Aorta (tissue), 5 donors: ENCODE measurements around the gene WDFY3. TPM values are rescaled to one million over a fixed set of nuclear protein-coding genes. Genes with fewer than 3 reads are reported as not detected.

Experiments used
- ATAC-seq: fragments of 200-7000 bp; cut with Tn5 transposase; one replicate; pipeline ENCODE4 v1.9.1; 2022; ENCODE audit warnings: moderate library complexity; ENCODE audit not compliant: low FRiP score
- DNase-seq, 2 donors: peaks; one replicate each; pipeline ENCODE4 v3.0.0-alpha.2; 2020
- H3K27ac ChIP-seq, 2 donors: one replicate each; pipeline ENCODE4 v1.5.1; 2013; ENCODE audit warnings: low read length in 2 of 2, mild to moderate bottlenecking in 2 of 2, moderate library complexity in 2 of 2, control low read depth in 1 of 2, inconsistent platforms in 1 of 2, low read depth in 1 of 2
- H3K27me3 ChIP-seq, 2 donors: one replicate each; pipeline ENCODE4 v1.6.1; 2013; ENCODE audit warnings: control low read depth in 1 of 2, low read length in 1 of 2, mild to moderate bottlenecking in 1 of 2, moderate library complexity in 1 of 2; ENCODE audit not compliant: insufficient read depth in 2 of 2, control insufficient read depth in 1 of 2
- H3K36me3 ChIP-seq, 2 donors: one replicate each; pipeline ENCODE4 v1.6.1; 2013; ENCODE audit warnings: control low read depth in 1 of 2, low read length in 1 of 2, mild to moderate bottlenecking in 1 of 2; ENCODE audit not compliant: insufficient read depth in 2 of 2, control insufficient read depth in 1 of 2
- H3K4me1 ChIP-seq, 2 donors: one replicate each; pipeline ENCODE4 v1.6.1; 2013; ENCODE audit warnings: low read length in 2 of 2, control low read depth in 1 of 2, mild to moderate bottlenecking in 1 of 2, moderate library complexity in 1 of 2; ENCODE audit not compliant: insufficient read depth in 2 of 2, control insufficient read depth in 1 of 2
- H3K4me3 ChIP-seq, 2 donors: one replicate each; pipeline ENCODE4 v1.5.1; 2013; ENCODE audit warnings: low read length in 2 of 2, control low read depth in 1 of 2, mild to moderate bottlenecking in 1 of 2
- H3K9me3 ChIP-seq: one replicate; pipeline ENCODE4 v1.6.1; 2013; ENCODE audit warnings: mild to moderate bottlenecking, low read length; ENCODE audit not compliant: control insufficient read depth
- WGBS, 2 donors: extraction: QIAGEN DNeasy Blood & Tissue Kit; methylation state at CpG; one replicate each; pipeline ENCODE4 v1.1.7; 2013; 5-methylcytosine and 5-hydroxymethylcytosine counted together
- intact Hi-C, 2 donors: fragments of 100-400 bp; cut with DNase I; formaldehyde crosslinking; loops; one replicate each; pipeline versions ENCODE4 v1.14.2 to v1.15.0; 2022
- polyA plus RNA-seq, 2 donors: library from polyadenylated mRNA; stranded (reverse); fragments of 200-250 nt; gene quantifications; one replicate each; pipeline ENCODE4 v1.2.3, GENCODE V29; 2013
- total RNA-seq, 2 donors: library from RNA; stranded (reverse); fragmentation: NEBNext Ultra II Directional; extraction: Animal tissue kit (Norgen Biotek cat#: 25700); gene quantifications; one replicate each; pipeline ENCODE4 v1.2.1, GENCODE V29; 2021
- donor health status: healthy with polysubstance abuse.
- donor health status: Bipolar disorder and iron deficiency.
- donor health status: DM: no; HTN: no; CAD: no.
- donor health status: DM: no; HTN: no; CAD: no.
- donor health status: DM: yes; HTN: yes; CAD: no.

WDFY3 gene
- total and polyA plus RNA-seq, 4 donors, result 3.4 to 177 (median 69.5) TPM

DNA sequence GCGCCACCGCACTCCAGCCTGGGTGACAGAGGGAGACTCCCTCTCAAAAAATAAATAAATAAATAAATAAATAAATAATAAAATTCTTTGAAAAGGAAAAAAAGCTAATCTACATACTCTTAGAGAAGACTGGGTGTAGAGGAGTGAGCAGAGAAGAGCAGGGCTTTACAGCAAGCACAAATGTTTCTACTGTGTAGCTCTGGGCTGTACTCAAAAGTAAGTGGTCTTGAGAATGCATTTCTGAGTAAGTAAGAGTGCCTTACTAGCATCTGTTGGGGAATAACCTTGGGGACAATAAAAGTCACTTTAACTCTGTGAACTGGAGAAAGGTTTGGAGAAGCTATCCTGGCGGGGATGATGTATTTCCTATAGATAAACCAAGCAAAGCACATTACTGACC lies 185.8 kb downstream of the WDFY3 start:
- no peak overlapping the region for H3K4me3 ChIP-seq
- H3K27me3 ChIP-seq, result no peaks in the 10 kb centered on the region
- H3K36me3 ChIP-seq, result peaks cover 9 to 15% of the 10 kb centered on the region in 2 donors
- DNase-seq, result no peak
- no peaks in the 10 kb centered on the region for H3K4me1 ChIP-seq
- intact Hi-C loops, result no loop called here
- H3K27ac ChIP-seq, result no peak overlapping the region
- H3K9me3 ChIP-seq, result no peaks in the 10 kb centered on the region
- ATAC-seq, result no peak
- WGBS, 2 donors, result 95 to 97% methylated on average over 3 of the region's 3 CpGs

DNA sequence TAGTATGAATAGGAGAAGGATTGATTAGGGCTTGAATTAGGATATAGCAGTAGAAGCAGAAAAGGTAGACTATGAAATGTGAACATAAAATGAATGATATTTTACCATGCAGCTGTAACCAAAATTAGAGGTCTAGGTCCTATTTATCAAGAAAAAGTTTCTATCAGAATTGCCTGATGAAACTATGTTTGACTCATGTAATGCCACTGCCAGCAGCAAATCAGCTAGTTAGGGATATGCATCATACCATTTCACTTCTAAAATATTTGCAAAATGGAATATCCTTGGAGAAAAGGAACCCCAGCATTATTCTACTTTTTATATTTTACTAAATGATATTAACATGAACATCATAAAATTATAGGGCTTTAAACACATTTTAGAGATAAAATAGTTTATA lies 188.4 kb downstream of the WDFY3 start:
- DNase-seq (no peak), ATAC-seq (no peak)
- Histone ChIP-seq H3K4me1 (no peaks in the 10 kb centered on the region), H3K36me3 (peaks cover 4 to 6% of the 10 kb centered on the region in 2 donors), H3K27me3 (no peaks in the 10 kb centered on the region), H3K9me3 (no peaks in the 10 kb centered on the region), H3K27ac (no peak overlapping the region), H3K4me3 (no peak overlapping the region)
- intact Hi-C loops, result no loop called here

DNA sequence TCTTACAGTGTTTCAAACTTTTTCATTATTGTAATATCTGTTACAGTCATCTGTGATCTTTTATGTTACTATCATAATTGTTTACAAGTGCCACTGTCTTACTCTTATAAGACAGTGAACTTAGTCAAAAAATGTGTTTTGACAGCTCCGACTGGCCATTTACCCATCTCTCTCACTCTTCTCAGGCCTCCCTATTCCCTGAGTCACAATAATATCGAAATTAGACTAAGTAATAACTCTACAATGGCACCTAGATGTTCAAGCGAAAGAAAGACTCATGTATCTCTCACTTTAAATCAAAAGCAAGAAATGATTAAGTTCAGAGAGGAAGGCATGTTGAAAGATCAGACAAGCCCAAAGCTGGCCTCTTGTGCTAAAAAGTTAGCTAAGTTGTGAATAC lies 199.3 kb downstream of the WDFY3 start:
- H3K27me3 ChIP-seq, result no peaks in the 10 kb centered on the region
- no peak overlapping the region for H3K4me3 ChIP-seq
- ATAC-seq (no peak), DNase-seq (no peak)
- H3K4me1 ChIP-seq, result no peaks in the 10 kb centered on the region
- no peaks in the 10 kb centered on the region for H3K9me3 ChIP-seq
- 93 to 94% methylated on average over 3 of the region's 3 CpGs for WGBS, 2 donors
- intact Hi-C loops, result no loop called here
- H3K27ac ChIP-seq, result no peak overlapping the region
- H3K36me3 ChIP-seq, result no peaks in the 10 kb centered on the region

DNA sequence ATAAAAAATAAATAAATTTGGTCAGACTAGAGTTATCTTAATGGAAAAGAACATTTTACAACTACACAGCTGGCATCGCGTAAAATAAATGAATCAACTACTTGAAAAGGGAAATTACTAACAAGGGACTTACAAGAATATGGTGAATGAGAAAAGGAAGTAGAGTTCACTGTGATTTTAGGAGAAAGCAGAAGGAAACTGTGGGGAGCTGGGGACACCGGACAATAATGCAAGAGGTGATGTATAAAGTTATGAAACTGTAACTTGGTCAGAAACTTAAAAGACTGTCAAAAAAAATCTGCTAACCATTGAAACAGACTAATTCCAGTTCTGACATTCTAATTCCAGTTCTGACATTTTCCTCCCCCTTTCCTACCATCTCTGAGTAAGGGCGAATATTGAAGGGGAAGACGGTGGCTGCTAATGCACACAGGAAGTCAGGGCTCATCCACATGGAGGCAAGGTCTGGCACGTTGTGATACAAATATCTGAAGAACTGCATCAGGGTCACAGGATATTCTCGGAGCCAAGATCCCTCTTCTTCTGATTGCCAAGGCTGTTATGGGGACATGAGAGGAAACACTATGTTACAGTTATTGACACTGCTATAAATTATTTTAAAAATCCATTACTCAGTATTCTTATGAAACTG lies 213.0 kb downstream of the WDFY3 start:
- Histone ChIP-seq H3K27me3 (no peaks in the 10 kb centered on the region), H3K9me3 (no peaks in the 10 kb centered on the region), H3K4me3 (no peak overlapping the region), H3K36me3 (peaks cover 9 to 10% of the 10 kb centered on the region in 2 donors), H3K27ac (no peak overlapping the region), H3K4me1 (no peaks in the 10 kb centered on the region)
- 72 to 79% methylated on average over 7 of the region's 7 CpGs for WGBS, 2 donors
- ATAC-seq (no peak), DNase-seq (no peak)
- intact Hi-C loops, result loop anchor here in 1 of 2 donors (5.0 kb wide), 1 partner anchor 49 kb away; no protein-coding TSS in a partner anchor

DNA sequence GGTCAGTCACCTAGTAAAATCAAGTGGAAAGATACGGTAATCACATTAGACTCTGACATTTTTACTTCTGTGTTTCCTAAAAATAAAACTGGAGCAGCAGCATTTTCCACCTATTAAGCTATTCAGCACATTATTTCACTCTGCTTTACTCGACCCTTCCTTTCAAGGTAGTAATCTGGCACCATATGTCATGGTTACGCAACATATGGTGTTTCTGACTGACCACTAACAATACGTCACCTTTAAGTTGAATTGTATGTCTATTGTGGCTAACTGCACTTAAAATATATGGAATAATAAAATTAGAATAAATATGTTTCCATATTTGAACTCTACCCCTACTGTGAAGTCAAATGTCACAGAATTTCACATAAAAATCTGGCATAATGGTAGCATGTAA lies 214.8 kb downstream of the WDFY3 start:
- Histone ChIP-seq H3K9me3 (no peaks in the 10 kb centered on the region), H3K36me3 (peaks cover 10 to 14% of the 10 kb centered on the region in 2 donors), H3K4me1 (no peaks in the 10 kb centered on the region), H3K27me3 (no peaks in the 10 kb centered on the region), H3K4me3 (no peak overlapping the region), H3K27ac (no peak overlapping the region)
- DNase-seq, result no peak
- no peak for ATAC-seq
- 72 to 80% methylated on average over 4 of the region's 4 CpGs for WGBS, 2 donors
- intact Hi-C loops, result loop anchor here (2.0 to 5.0 kb wide), 3 partner anchors 51 to 221 kb away; no protein-coding TSS in a partner anchor

DNA sequence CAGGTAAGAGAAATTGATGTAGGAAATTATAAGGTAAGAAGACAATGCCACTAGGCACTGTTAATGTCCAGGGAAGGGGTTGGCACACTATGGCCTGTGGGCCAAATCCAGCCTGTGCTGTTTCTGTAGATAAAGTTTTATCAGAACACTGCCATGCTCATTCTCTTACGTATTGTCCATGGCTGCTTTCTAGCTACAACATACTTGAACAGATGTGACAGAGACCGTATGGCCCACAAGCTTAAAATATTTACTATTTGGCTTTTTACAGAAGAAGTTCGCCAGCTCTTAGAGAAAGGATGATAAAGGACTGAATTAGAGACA lies 215.6 kb downstream of the WDFY3 start:
- intact Hi-C loops, result loop anchor here (2.0 to 5.0 kb wide), 3 partner anchors 51 to 222 kb away; no protein-coding TSS in a partner anchor
- DNase-seq, result no peak
- no peak for ATAC-seq
- no peak overlapping the region for H3K4me3 ChIP-seq
- H3K27ac ChIP-seq, result no peak overlapping the region
- no peaks in the 10 kb centered on the region for H3K27me3 ChIP-seq
- 82 to 83% methylated on average over 3 of the region's 3 CpGs for WGBS, 2 donors
- H3K4me1 ChIP-seq, result no peaks in the 10 kb centered on the region
- peaks cover 10 to 14% of the 10 kb centered on the region in 2 donors for H3K36me3 ChIP-seq
- H3K9me3 ChIP-seq, result no peaks in the 10 kb centered on the region

DNA sequence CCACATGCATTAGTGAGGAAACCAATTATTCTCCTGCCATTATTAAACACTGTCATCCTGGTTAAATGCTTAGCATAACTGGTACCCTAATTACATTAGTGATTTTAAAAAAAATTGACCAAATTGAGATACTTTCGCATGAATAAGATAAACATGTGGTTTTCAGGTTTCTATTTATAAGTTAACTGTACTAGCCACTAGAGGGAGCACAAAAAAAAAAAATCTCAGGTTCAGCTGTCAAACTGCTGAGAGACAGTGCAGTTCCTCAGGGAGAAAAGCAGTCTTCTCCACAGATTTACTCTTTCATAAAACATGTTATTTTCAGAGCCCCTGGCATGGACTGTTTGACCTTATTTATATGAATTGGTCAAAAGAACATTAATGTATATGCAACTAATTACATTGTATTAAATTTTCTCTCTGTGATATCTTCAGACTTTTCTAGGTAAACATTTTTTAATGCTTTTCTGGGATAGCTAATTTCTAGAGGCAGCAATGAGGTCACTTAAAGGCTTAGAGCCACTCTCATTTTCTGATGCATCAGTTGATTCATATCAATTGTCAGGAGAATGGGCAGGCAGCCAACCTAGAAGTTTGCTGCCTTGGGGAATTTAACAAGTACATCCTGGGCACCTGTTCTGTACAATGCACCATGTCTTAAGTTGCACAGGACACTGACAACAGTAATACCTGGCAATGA lies 216.1 kb downstream of the WDFY3 start:
- Histone ChIP-seq H3K4me1 (no peaks in the 10 kb centered on the region), H3K27ac (no peak overlapping the region), H3K4me3 (no peak overlapping the region), H3K36me3 (peaks cover 10 to 14% of the 10 kb centered on the region in 2 donors), H3K9me3 (no peaks in the 10 kb centered on the region), H3K27me3 (no peaks in the 10 kb centered on the region)
- intact Hi-C loops, result loop anchor here (2.0 to 5.0 kb wide), 3 partner anchors 52 to 222 kb away; no protein-coding TSS in a partner anchor
- ATAC-seq (no peak), DNase-seq (no peak)
- 1 to 3% methylated on average over 1 of the region's 1 CpG for WGBS, 2 donors

DNA sequence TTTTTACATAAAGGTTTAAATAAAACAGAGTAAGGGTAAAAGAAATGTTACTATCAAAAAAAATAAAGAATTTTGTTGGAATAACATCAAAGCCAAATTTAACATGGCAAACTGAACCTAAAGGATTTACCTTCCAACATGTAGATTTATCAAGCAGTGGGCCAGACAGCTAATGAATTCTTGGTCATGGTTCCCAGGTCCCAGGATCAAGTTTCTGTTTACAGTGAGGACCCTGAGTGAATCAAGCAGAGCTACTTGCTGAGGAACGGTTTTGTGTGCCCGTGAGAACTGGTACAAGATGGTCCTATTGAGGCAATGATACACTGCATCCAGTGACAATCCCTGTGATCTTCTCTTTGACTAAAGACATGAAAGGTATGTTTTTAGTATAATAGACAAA lies 226.4 kb downstream of the WDFY3 start:
- no peak for DNase-seq
- 69 to 76% methylated on average over 2 of the region's 2 CpGs for WGBS, 2 donors
- Histone ChIP-seq H3K27ac (no peak overlapping the region), H3K27me3 (no peaks in the 10 kb centered on the region), H3K4me1 (no peaks in the 10 kb centered on the region), H3K9me3 (no peaks in the 10 kb centered on the region), H3K36me3 (peaks cover 6 to 10% of the 10 kb centered on the region in 2 donors), H3K4me3 (no peak overlapping the region)
- intact Hi-C loops, result no loop called here
- no peak for ATAC-seq

DNA sequence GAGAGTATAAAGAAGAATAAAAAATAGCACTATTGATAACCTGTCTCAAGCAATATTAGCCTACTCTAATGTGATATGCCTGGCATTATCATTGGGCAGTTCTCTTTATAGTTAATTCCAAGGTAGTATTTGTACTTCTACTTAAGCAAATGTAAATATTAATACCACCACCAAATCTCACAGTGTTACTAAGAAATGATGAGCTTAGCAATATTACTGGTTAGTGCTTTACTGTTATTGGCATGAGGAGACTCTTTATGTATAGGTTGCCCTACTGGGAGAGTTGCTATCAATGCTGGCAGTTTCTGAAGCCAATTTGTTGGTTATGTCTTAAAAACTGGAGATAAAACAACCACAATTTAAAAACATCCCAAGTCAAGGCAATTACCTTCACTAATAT lies 227.9 kb downstream of the WDFY3 start:
- no peak overlapping the region for H3K27ac ChIP-seq
- H3K4me1 ChIP-seq, result no peaks in the 10 kb centered on the region
- ATAC-seq, result no peak
- no peaks in the 10 kb centered on the region for H3K9me3 ChIP-seq
- intact Hi-C loops, result no loop called here
- H3K36me3 ChIP-seq, result peaks cover 6 to 10% of the 10 kb centered on the region in 2 donors
- no peaks in the 10 kb centered on the region for H3K27me3 ChIP-seq
- no peak overlapping the region for H3K4me3 ChIP-seq
- no peak for DNase-seq
